Breast epithelium (tissue), 4 donors: ENCODE measurements around the gene MREG. TPM values are rescaled to one million over a fixed set of nuclear protein-coding genes. Genes with fewer than 3 reads are reported as not detected.

ENCODE experiments used
- DNase-seq, 2 donors: peaks; one replicate each; pipeline ENCODE4 v3.0.0-alpha.2; 2019; ENCODE audit warnings: low spot score in 2 of 2
- H3K27ac ChIP-seq, 2 donors: fragments of 200-600 bp; sonication (generic) in 1 of 2; one replicate each; pipeline ENCODE4 v1.5.1; 2016 to 2019; ENCODE audit warnings: mild to moderate bottlenecking in 1 of 2
- H3K27me3 ChIP-seq, 2 donors: fragments of 200-600 bp; sonication (generic) in 1 of 2; one replicate each; pipeline versions ENCODE4 v1.5.1 to v1.6.0; 2017 to 2019; ENCODE audit warnings: control low read depth in 1 of 2, mild to moderate bottlenecking in 1 of 2
- H3K36me3 ChIP-seq: fragments of 200-600 bp; one replicate; pipeline ENCODE4 v1.5.1; 2019
- H3K4me1 ChIP-seq, 2 donors: fragments of 200-600 bp; sonication (generic); one replicate each; pipeline ENCODE4 v1.5.1; 2016 to 2019; ENCODE audit warnings: control low read depth in 1 of 2
- H3K4me3 ChIP-seq, 3 donors: fragments of 200-600 bp; sonication (generic); 1 replicate in 2 of 3; 2 replicates in 1 of 3; pipeline ENCODE4 v1.5.1; 2016 to 2019; ENCODE audit warnings: mild to moderate bottlenecking in 3 of 3, moderate library complexity in 2 of 3
- H3K9me3 ChIP-seq, 2 donors: fragments of 200-600 bp; sonication (generic) in 1 of 2; one replicate each; pipeline ENCODE4 v1.5.1; 2016 to 2019; ENCODE audit warnings: control low read depth in 1 of 2
- POLR2A ChIP-seq: fragments of 450-650 bp; IDR thresholded peaks from one replicate; pipeline ENCODE4 v1.6.1; 2016; ENCODE audit warnings: antibody characterized with exemption, mild to moderate bottlenecking, moderate library complexity
- POLR2AphosphoS5 ChIP-seq, 3 donors: sonication (generic); formaldehyde crosslinking; IDR thresholded peaks; one replicate each; pipeline ENCODE4 v1.6.1; 2017; ENCODE audit warnings: antibody characterized with exemption in 3 of 3
- intact Hi-C: fragments of 100-400 bp; cut with DNase I; formaldehyde crosslinking; loops from one replicate; pipeline ENCODE4 v1.15.1; 2023; ENCODE audit warnings: low total_unique reads
- total RNA-seq, 3 donors: library from RNA; depleted of rRNA; stranded (reverse); fragments of >200 nt; gene quantifications; one replicate each; pipeline ENCODE4 v1.1.0, GENCODE V29; 2016
- TF ChIP-seq, protein P1 (sequence below), 3 donors: fragments of 450-650 bp; IDR thresholded peaks; one replicate each; pipeline ENCODE4 v1.5.1; 2016 to 2017; ENCODE audit warnings: antibody characterized with exemption in 3 of 3, mild to moderate bottlenecking in 3 of 3, moderate library complexity in 3 of 3

Gene MREG
- total RNA-seq, 3 donors from 2014 or later, result 3.8 to 30.1 (median 16.1) TPM

DNA sequence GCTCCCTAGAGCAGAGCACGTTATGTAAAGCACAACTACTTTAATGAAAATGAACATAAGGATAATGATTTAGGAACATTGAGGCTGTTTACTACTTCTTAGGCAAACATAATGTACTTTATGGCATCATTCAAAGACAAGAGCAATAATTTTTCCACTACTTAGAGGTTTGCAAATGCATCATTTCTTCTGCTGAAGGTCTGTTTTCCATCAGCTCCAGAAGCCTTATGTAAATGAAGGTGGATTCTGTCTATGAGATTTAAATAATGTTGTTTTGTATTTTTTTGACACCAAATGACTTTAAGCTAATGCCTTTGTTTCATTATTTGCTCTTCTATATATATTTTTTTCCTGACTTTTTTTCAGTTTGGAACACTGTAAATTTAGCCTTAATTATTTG lies 28.1 kb downstream of the MREG start:
- no peak for DNase-seq
- H3K4me1 ChIP-seq, result no peaks in the 10 kb centered on the region
- H3K9me3 ChIP-seq, result no peaks in the 10 kb centered on the region
- no peaks in the 10 kb centered on the region for H3K27me3 ChIP-seq
- H3K27ac ChIP-seq, result peak overlapping the region; percentile 61 to 88
- intact Hi-C loops, result no loop called here
- no peak for TF ChIP-seq POLR2AphosphoS5 (IDR thresholded peaks at IDR 0.05)
- TF ChIP-seq POLR2A, result no peak
- TF ChIP-seq, protein P1, sequence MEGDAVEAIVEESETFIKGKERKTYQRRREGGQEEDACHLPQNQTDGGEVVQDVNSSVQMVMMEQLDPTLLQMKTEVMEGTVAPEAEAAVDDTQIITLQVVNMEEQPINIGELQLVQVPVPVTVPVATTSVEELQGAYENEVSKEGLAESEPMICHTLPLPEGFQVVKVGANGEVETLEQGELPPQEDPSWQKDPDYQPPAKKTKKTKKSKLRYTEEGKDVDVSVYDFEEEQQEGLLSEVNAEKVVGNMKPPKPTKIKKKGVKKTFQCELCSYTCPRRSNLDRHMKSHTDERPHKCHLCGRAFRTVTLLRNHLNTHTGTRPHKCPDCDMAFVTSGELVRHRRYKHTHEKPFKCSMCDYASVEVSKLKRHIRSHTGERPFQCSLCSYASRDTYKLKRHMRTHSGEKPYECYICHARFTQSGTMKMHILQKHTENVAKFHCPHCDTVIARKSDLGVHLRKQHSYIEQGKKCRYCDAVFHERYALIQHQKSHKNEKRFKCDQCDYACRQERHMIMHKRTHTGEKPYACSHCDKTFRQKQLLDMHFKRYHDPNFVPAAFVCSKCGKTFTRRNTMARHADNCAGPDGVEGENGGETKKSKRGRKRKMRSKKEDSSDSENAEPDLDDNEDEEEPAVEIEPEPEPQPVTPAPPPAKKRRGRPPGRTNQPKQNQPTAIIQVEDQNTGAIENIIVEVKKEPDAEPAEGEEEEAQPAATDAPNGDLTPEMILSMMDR (IDR thresholded peaks at IDR 0.05), result no peak
- H3K4me3 ChIP-seq, result no peak overlapping the region
- H3K36me3 ChIP-seq, result no peaks in the 10 kb centered on the region

DNA sequence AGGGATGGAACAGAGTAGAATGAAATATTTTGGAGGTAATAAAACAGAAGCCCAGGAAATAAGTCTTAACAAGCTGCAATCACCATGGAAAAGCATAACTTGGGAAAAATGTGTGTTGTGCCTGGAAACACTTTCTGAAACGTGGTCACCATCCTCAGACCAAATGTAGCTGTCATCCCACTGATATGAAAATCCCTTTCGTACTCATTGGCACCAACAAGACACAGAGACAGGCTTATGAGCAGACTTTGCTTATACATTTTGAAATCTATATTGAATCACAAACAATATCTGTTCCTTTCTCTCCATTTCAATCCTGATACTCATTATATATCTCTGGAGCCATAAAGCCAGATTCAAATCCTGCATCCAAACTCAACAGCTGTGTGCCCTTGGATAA lies 28.7 kb downstream of the MREG start:
- Histone ChIP-seq H3K27me3 (no peaks in the 10 kb centered on the region), H3K9me3 (no peaks in the 10 kb centered on the region), H3K27ac (peak overlapping the region; percentile 59 to 88), H3K36me3 (no peaks in the 10 kb centered on the region), H3K4me3 (no peak overlapping the region), H3K4me1 (no peaks in the 10 kb centered on the region)
- no peak for DNase-seq
- intact Hi-C loops, result no loop called here
- no peak for TF ChIP-seq POLR2A
- TF ChIP-seq, protein P1 (IDR thresholded peaks at IDR 0.05), result no peak
- TF ChIP-seq POLR2AphosphoS5 (IDR thresholded peaks at IDR 0.05), result no peak

DNA sequence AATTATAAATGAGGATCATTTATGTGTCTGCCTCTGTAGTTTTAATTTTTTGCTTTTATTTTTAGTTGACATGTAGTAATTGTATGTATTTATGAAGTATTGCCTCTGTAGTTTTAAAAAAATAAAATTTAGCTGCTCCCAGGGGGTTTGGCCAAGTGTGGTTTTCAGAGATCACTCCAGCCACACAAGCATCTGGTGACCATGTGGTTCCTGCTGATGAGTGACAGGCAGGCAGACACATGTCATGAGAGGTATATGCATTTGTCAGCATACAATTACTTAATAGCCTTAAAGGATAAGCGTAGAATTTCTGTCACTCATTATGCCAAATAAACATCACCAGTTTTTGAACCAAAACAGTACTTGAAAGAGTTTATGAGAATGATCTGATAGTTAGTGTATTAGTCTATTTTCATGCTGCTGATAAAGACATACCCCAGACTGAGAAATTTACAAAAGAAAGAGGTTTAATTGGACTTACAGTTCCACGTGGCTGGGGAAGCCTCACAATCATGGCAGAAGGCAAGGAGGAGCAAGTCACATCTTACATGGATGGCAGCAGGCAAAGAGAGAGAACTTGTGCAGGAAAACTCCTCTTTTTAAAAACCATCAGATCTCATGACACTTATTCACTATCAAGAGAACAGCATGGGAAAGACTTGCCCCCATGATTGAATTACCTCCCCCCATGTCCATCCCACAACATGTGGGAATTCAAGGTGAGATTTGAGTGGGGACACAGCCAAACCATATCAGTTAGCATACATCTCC lies 29.6 kb downstream of the MREG start:
- Histone ChIP-seq H3K4me1 (no peaks in the 10 kb centered on the region), H3K27me3 (no peaks in the 10 kb centered on the region), H3K36me3 (no peaks in the 10 kb centered on the region), H3K4me3 (no peak overlapping the region), H3K9me3 (no peaks in the 10 kb centered on the region), H3K27ac (peak overlapping the region; percentile 88 to 91)
- intact Hi-C loops, result no loop called here
- no peak for DNase-seq
- TF ChIP-seq, protein P1 (IDR thresholded peaks at IDR 0.05), result no peak
- TF ChIP-seq POLR2AphosphoS5 (IDR thresholded peaks at IDR 0.05), result no peak
- no peak for TF ChIP-seq POLR2A

DNA sequence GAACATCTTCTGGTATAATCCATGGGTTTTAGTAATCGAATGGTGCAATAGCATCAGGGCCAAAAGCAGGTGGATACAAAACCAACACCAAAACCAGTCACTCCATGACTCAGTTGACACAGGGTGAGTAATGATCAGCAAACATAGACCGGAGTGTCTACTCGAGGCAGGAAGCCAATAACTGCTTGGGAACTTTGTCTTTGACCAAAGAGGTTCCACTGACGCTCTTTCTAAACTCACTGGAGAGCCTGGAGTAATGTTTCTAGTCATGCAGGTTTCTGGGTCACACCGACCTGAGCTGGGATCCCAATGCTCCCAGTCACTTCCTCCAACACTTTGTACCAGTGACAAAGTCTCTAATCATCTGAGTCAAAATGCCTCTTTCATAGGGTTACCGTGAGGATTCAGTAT lies 30.9 kb downstream of the MREG start:
- no peaks in the 10 kb centered on the region for H3K27me3 ChIP-seq
- H3K27ac ChIP-seq, result peak overlapping the region; percentile 88 to 91
- TF ChIP-seq, protein P1 (IDR thresholded peaks at IDR 0.05), result no peak
- TF ChIP-seq POLR2A (no peak), POLR2AphosphoS5 (IDR thresholded peaks at IDR 0.05) (peak in 1 of 3 donors; percentile 30)
- H3K9me3 ChIP-seq, result no peaks in the 10 kb centered on the region
- intact Hi-C loops, result no loop called here
- no peaks in the 10 kb centered on the region for H3K4me1 ChIP-seq
- no peaks in the 10 kb centered on the region for H3K36me3 ChIP-seq
- peak; percentile 72 to 82 for DNase-seq
- no peak overlapping the region for H3K4me3 ChIP-seq

DNA sequence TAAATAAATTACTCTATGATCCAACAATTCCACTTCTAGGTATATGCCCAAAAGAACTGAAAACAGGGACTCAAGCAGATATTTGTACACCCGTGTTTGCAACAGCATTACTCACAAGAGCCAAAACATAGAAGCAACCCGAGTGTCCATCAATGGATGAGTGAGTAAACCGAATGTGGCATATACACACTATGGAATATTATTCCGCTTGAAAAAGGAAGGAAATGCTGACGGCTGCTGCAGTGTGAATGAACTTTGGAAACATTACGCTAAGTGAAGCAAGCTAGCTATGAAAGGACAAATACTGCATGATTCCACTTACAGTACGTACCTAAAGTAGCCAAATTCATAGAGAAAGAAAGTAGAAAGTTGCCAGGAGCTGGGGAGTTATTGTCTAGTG lies 32.2 kb downstream of the MREG start:
- H3K4me1 ChIP-seq, result no peaks in the 10 kb centered on the region
- intact Hi-C loops, result no loop called here
- DNase-seq, result no peak

More for the DNA sequence above, 32.2 kb downstream of the MREG start:
- H3K27ac ChIP-seq, result peak overlapping the region; percentile 13 to 88
- H3K36me3 ChIP-seq, result no peaks in the 10 kb centered on the region
- H3K9me3 ChIP-seq, result no peaks in the 10 kb centered on the region
- no peaks in the 10 kb centered on the region for H3K27me3 ChIP-seq
- no peak overlapping the region for H3K4me3 ChIP-seq
- TF ChIP-seq POLR2A, result no peak
- TF ChIP-seq, protein P1 (IDR thresholded peaks at IDR 0.05), result no peak
- no peak for TF ChIP-seq POLR2AphosphoS5 (IDR thresholded peaks at IDR 0.05)
